Pancreas (tissue), 10 donors: ENCODE results near the gene P2RY11. TPM values are rescaled to one million over a fixed set of nuclear protein-coding genes. Genes with fewer than 3 reads are reported as not detected.
A peak's percentile ranks its signal among the peaks of the same experiment; 100 is the strongest.

ENCODE experiments used
- ATAC-seq, 4 donors: fragments of 200-7000 bp; cut with Tn5 transposase; one replicate each; pipeline versions ENCODE4 v1.8.0 to v1.9.1; 2020; ENCODE audit warnings: mild to moderate bottlenecking in 4 of 4, moderate library complexity in 4 of 4
- DNase-seq, 6 donors: peaks; one replicate each; pipeline ENCODE4 v3.0.0-alpha.2; 2020
- FAIRE-seq: peaks from 2 replicates; lab custom pipeline; 2012; peaks lifted over from hg19 to GRCh38; lab: Jason Lieb, UNC
- H3K27ac ChIP-seq, 4 donors: fragments of 200-600 bp; sonication (generic); 1 replicate in 3 of 4; 2 replicates in 1 of 4; pipeline versions ENCODE4 v1.5.0 to v1.8.0; 2020
- H3K27me3 ChIP-seq, 4 donors: fragments of 200-600 bp; one replicate each; pipeline ENCODE4 v1.8.0; 2021
- H3K36me3 ChIP-seq, 3 donors: fragments of 200-600 bp; sonication (generic) in 1 of 3; one replicate each; pipeline versions ENCODE4 v1.5.0 to v1.8.0; 2020 to 2021
- H3K4me1 ChIP-seq, 3 donors: fragments of 200-600 bp; one replicate each; pipeline ENCODE4 v1.8.0; 2021
- H3K4me3 ChIP-seq, 4 donors: fragments of 200-600 bp; sonication (generic) in 2 of 4; one replicate each; pipeline versions ENCODE4 v1.5.0 to v1.8.0; 2020 to 2021
- H3K9me3 ChIP-seq, 4 donors: fragments of 200-600 bp; one replicate each; pipeline ENCODE4 v1.8.0; 2021
- CTCF ChIP-seq, 4 donors: fragments of 200-600 bp; sonication (generic) in 3 of 4; IDR thresholded peaks; one replicate each; pipeline versions ENCODE4 v1.5.0 to v1.8.0; 2021; ENCODE audit warnings: antibody characterized with exemption in 4 of 4
- WGBS, 2 donors: extraction: QIAGEN DNeasy Blood & Tissue Kit; methylation state at CpG; one replicate each; pipeline ENCODE4 v1.1.7; 2013; 5-methylcytosine and 5-hydroxymethylcytosine counted together
- intact Hi-C, 3 donors: fragments of 100-400 bp; cut with DNase I; formaldehyde crosslinking; loops; one replicate each; pipeline versions ENCODE4 v1.11.1 to v1.14.2; 2022
- polyA plus RNA-seq, 2 donors: library from polyadenylated mRNA; stranded (reverse); fragments of 200-250 nt; gene quantifications; one replicate each; pipeline ENCODE4 v1.2.3, GENCODE V29; 2013
- total RNA-seq, 6 donors: library from RNA; stranded (reverse); fragmentation: NEBNext Ultra II Directional in 4 of 6; extraction: Animal tissue kit (Norgen Biotek cat#: 25700) in 4 of 6; gene quantifications; one replicate each; pipeline versions ENCODE4 v1.2.1 to v1.2.4, GENCODE V29; 2021 to 2023
- donor health status: healthy with polysubstance abuse.
- donor health status: DM: no; HTN: no; CAD: no; lungs with moderate emphysema.
- donor health status: DM: no; HTN: no; CAD: no.
- donor health status: control.
- donor health status: control.
- donor health status: Bipolar disorder and iron deficiency.
- donor health status: DM: yes; HTN: yes; CAD: no.
- donor health status: DM: no; HTN: no; CAD: no.
- donor health status: DM: no; HTN: no; CAD: no.
- donor health status: DM: yes; HTN: yes; CAD: no.

Gene P2RY11
- total and polyA plus RNA-seq, 8 donors, result 2.5 to 17.4 (median 7.1) TPM

- H3K9me3 ChIP-seq, result no peaks in the 10 kb centered on the region
- H3K27ac ChIP-seq, result no peak overlapping the region
- ATAC-seq, result no peak
- WGBS, 2 donors, result 67 to 73% methylated on average over 22 of the region's 22 CpGs
- DNase-seq, result no peak
- intact Hi-C loops, result no loop called here
- H3K4me1 ChIP-seq, result no peaks in the 10 kb centered on the region
- H3K36me3 ChIP-seq, result no peaks in the 10 kb centered on the region
- no peak overlapping the region for H3K4me3 ChIP-seq
- no peak for TF ChIP-seq CTCF (IDR thresholded peaks at IDR 0.05)
- no peaks in the 10 kb centered on the region for H3K27me3 ChIP-seq
- FAIRE-seq, result no peak
Measured at GRCh38 chr19:10070730-10071446, 40.6 kb upstream of the P2RY11 start.

GRCh38 chr19:10074153-10074552 lies 37.3 kb upstream of the P2RY11 start:
- Histone ChIP-seq H3K27ac (no peak overlapping the region), H3K4me1 (no peaks in the 10 kb centered on the region), H3K4me3 (no peak overlapping the region), H3K36me3 (no peaks in the 10 kb centered on the region), H3K9me3 (no peaks in the 10 kb centered on the region), H3K27me3 (no peaks in the 10 kb centered on the region)
- DNase-seq (no peak), ATAC-seq (peak in 1 of 4 donors; percentile 35), FAIRE-seq (no peak)
- no peak for TF ChIP-seq CTCF (IDR thresholded peaks at IDR 0.05)
- WGBS, 2 donors, result 75 to 76% methylated on average over 2 of the region's 2 CpGs
- intact Hi-C loops, result no loop called here

- ATAC-seq (no peak), DNase-seq (no peak), FAIRE-seq (no peak)
- intact Hi-C loops, result no loop called here
- no peak for TF ChIP-seq CTCF (IDR thresholded peaks at IDR 0.05)
- H3K4me3 ChIP-seq, result no peak overlapping the region
- 79 to 90% methylated on average over 6 of the region's 6 CpGs for WGBS, 2 donors
- H3K27ac ChIP-seq, result no peak overlapping the region
- no peaks in the 10 kb centered on the region for H3K4me1 ChIP-seq
- no peaks in the 10 kb centered on the region for H3K9me3 ChIP-seq
- H3K36me3 ChIP-seq, result no peaks in the 10 kb centered on the region
- H3K27me3 ChIP-seq, result no peaks in the 10 kb centered on the region
Measured at GRCh38 chr19:10076535-10076934, 35.0 kb upstream of the P2RY11 start.

- FAIRE-seq (no peak), DNase-seq (no peak), ATAC-seq (peak; percentile 58 to 74 (median 70))
- Histone ChIP-seq H3K4me1 (no peaks in the 10 kb centered on the region), H3K9me3 (no peaks in the 10 kb centered on the region), H3K27ac (peak overlapping the region in 1 of 4 donors; percentile 60), H3K27me3 (no peaks in the 10 kb centered on the region), H3K36me3 (no peaks in the 10 kb centered on the region), H3K4me3 (no peak overlapping the region)
- intact Hi-C loops, result no loop called here
- TF ChIP-seq CTCF (IDR thresholded peaks at IDR 0.05), result no peak
- WGBS, 2 donors, result 44 to 50% methylated on average over 8 of the region's 8 CpGs
Measured at GRCh38 chr19:10078329-10078728, 33.2 kb upstream of the P2RY11 start.

GRCh38 chr19:10079031-10079453 lies 32.5 kb upstream of the P2RY11 start:
- FAIRE-seq (no peak), DNase-seq (peak in 5 of 6 donors; percentile 33 to 76 (median 68)), ATAC-seq (peak; percentile 83 to 90 (median 86))
- Histone ChIP-seq H3K27me3 (no peaks in the 10 kb centered on the region), H3K27ac (peak overlapping the region in 1 of 4 donors; percentile 60), H3K36me3 (no peaks in the 10 kb centered on the region), H3K4me1 (no peaks in the 10 kb centered on the region), H3K4me3 (no peak overlapping the region), H3K9me3 (no peaks in the 10 kb centered on the region)
- intact Hi-C loops, result no loop called here
- no peak for TF ChIP-seq CTCF (IDR thresholded peaks at IDR 0.05)
- WGBS, 2 donors, result 20 to 23% methylated on average over 7 of the region's 7 CpGs
